Tibial artery (tissue), 4 donors: ENCODE data around the gene MAP3K3.
A peak's percentile ranks its signal among the peaks of the same experiment; 100 is the strongest.

Experiments used
- DNase-seq, 2 donors: peaks; one replicate each; pipeline ENCODE4 v3.0.0-alpha.2; 2019
- H3K27ac ChIP-seq, 2 donors: fragments of 200-600 bp; sonication (generic) in 1 of 2; 1 replicate in 1 of 2; 2 replicates in 1 of 2; pipeline ENCODE4 v1.5.1; 2018 to 2019; ENCODE audit warnings: mild to moderate bottlenecking in 1 of 2
- H3K27me3 ChIP-seq, 2 donors: fragments of 200-600 bp; sonication (generic) in 1 of 2; one replicate each; pipeline versions ENCODE4 v1.5.1 to v1.6.0; 2016 to 2019
- H3K36me3 ChIP-seq, 3 donors: fragments of 200-600 bp; sonication (generic) in 2 of 3; one replicate each; pipeline ENCODE4 v1.5.1; 2016 to 2019; ENCODE audit warnings: mild to moderate bottlenecking in 2 of 3
- H3K4me1 ChIP-seq, 4 donors: fragments of 200-600 bp; sonication (generic) in 2 of 4; 1 replicate in 3 of 4; 2 replicates in 1 of 4; pipeline ENCODE4 v1.5.1; 2016 to 2019
- H3K4me3 ChIP-seq, 2 donors: fragments of 200-600 bp; sonication (generic) in 1 of 2; 1 replicate in 1 of 2; 2 replicates in 1 of 2; pipeline ENCODE4 v1.5.1; 2018 to 2019; ENCODE audit warnings: mild to moderate bottlenecking in 2 of 2
- H3K9me3 ChIP-seq, 3 donors: fragments of 200-600 bp; sonication (generic) in 1 of 3; one replicate each; pipeline ENCODE4 v1.5.1; 2016 to 2019
- CTCF ChIP-seq, 2 experiments: fragments of 200-600 bp in 1 of 2; fragments of 450-650 bp in 1 of 2; IDR thresholded peaks; one replicate each; pipeline ENCODE4 v1.5.1; 2017 to 2019; ENCODE audit warnings: antibody characterized with exemption in 2 of 2, mild to moderate bottlenecking in 1 of 2, moderate library complexity in 1 of 2
- intact Hi-C: fragments of 100-400 bp; cut with DNase I; formaldehyde crosslinking; loops from one replicate; pipeline ENCODE4 v1.15.0; 2023; ENCODE audit warnings: low total_unique reads

The MAP3K3 gene

GRCh38 chr17:63609816-63610573 lies 12.2 kb upstream of the MAP3K3 start:
- Histone ChIP-seq H3K4me3 (no peak overlapping the region), H3K27me3 (no peaks in the 10 kb centered on the region), H3K4me1 (no peaks in the 10 kb centered on the region), H3K27ac (no peak overlapping the region), H3K9me3 (no peaks in the 10 kb centered on the region), H3K36me3 (peaks cover 34 to 63% (median 41%) of the 10 kb centered on the region in 3 donors)
- no peak for DNase-seq
- intact Hi-C loops: loop anchor here (5.0 kb wide), 1 partner anchor 183 kb away; no protein-coding TSS in a partner anchor
- TF ChIP-seq CTCF (IDR thresholded peaks at IDR 0.05): no peak

- no peaks in the 10 kb centered on the region for H3K9me3 ChIP-seq
- no peaks in the 10 kb centered on the region for H3K4me1 ChIP-seq
- intact Hi-C loops: loop anchor here (5.0 kb wide), 1 partner anchor 184 kb away; no protein-coding TSS in a partner anchor
- no peaks in the 10 kb centered on the region for H3K27me3 ChIP-seq
- no peak for DNase-seq
- TF ChIP-seq CTCF (IDR thresholded peaks at IDR 0.05): no peak
- H3K27ac ChIP-seq: no peak overlapping the region
- no peak overlapping the region for H3K4me3 ChIP-seq
- peaks cover 25 to 54% (median 32%) of the 10 kb centered on the region in 3 donors for H3K36me3 ChIP-seq
These were observed 11.4 kb upstream of the MAP3K3 start for GRCh38 chr17:63610854-63611253.

- DNase-seq: no peak
- no peaks in the 10 kb centered on the region for H3K27me3 ChIP-seq
- no peaks in the 10 kb centered on the region for H3K9me3 ChIP-seq
- intact Hi-C loops: loop anchor here (5.0 kb wide), 1 partner anchor 184 kb away; no protein-coding TSS in a partner anchor
- H3K36me3 ChIP-seq: peaks cover 22 to 49% (median 27%) of the 10 kb centered on the region in 3 donors
- H3K27ac ChIP-seq: no peak overlapping the region
- no peaks in the 10 kb centered on the region for H3K4me1 ChIP-seq
- no peak for TF ChIP-seq CTCF (IDR thresholded peaks at IDR 0.05)
- no peak overlapping the region for H3K4me3 ChIP-seq
These were observed 10.9 kb upstream of the MAP3K3 start for GRCh38 chr17:63611354-63611753.

GRCh38 chr17:63613663-63614062 lies 8.6 kb upstream of the MAP3K3 start:
- Histone ChIP-seq H3K4me3 (no peak overlapping the region), H3K9me3 (no peaks in the 10 kb centered on the region), H3K27me3 (no peaks in the 10 kb centered on the region), H3K36me3 (peaks cover 0 to 26% (median 4%) of the 10 kb centered on the region in 3 donors), H3K27ac (no peak overlapping the region), H3K4me1 (no peaks in the 10 kb centered on the region)
- no peak for TF ChIP-seq CTCF (IDR thresholded peaks at IDR 0.05)
- intact Hi-C loops: loop anchor here (5.0 kb wide), 1 partner anchor 186 kb away; no protein-coding TSS in a partner anchor
- DNase-seq: no peak

GRCh38 chr17:63621229-63621683 lies 961 bp upstream of the MAP3K3 start:
- intact Hi-C loops: loop anchor here (5.0 kb wide), 1 partner anchor 69 kb away; the partner anchor contains the start of gene DCAF7
- Histone ChIP-seq H3K27ac (peak overlapping the region; percentile 82), H3K4me3 (peak overlapping the region; percentile 55 to 88), H3K9me3 (no peaks in the 10 kb centered on the region), H3K36me3 (no peaks in the 10 kb centered on the region), H3K4me1 (peaks cover 0 to 30% (median 18%) of the 10 kb centered on the region in 4 donors), H3K27me3 (no peaks in the 10 kb centered on the region)
- TF ChIP-seq CTCF (IDR thresholded peaks at IDR 0.05): no peak
- DNase-seq: no peak
